Urinary bladder (tissue), 4 donors: Measurements from ENCODE around the gene KPTN. TPM values are rescaled to one million over a fixed set of nuclear protein-coding genes. Genes with fewer than 3 reads are reported as not detected.
"Not testable (repeated sequence)": the region's sequence is repeated elsewhere in the genome, so short reads cannot be mapped to it uniquely, and the experiment has no call there.

Source experiments
- DNase-seq: peaks from one replicate; pipeline ENCODE4 v3.0.0-alpha.2; 2015; ENCODE audit errors: extremely low spot score
- H3K27ac ChIP-seq: one replicate; pipeline ENCODE4 v1.5.1; 2013; ENCODE audit warnings: low read depth, mild to moderate bottlenecking, moderate library complexity
- H3K36me3 ChIP-seq: one replicate; pipeline ENCODE4 v1.6.1; 2013; ENCODE audit warnings: mild to moderate bottlenecking, moderate library complexity; ENCODE audit not compliant: insufficient read depth
- H3K4me1 ChIP-seq: one replicate; pipeline ENCODE4 v1.6.1; 2013; ENCODE audit warnings: mild to moderate bottlenecking, moderate library complexity; ENCODE audit not compliant: insufficient read depth
- H3K4me3 ChIP-seq: one replicate; pipeline ENCODE4 v1.5.1; 2013; ENCODE audit warnings: low read depth, low read length
- WGBS: extraction: QIAGEN DNeasy Blood & Tissue Kit; methylation state at CpG from one replicate; pipeline ENCODE4 v1.1.7; 2013; 5-methylcytosine and 5-hydroxymethylcytosine counted together
- polyA plus RNA-seq: library from polyadenylated mRNA; stranded (reverse); fragments of 200-250 nt; gene quantifications from one replicate; pipeline ENCODE4 v1.2.3, GENCODE V29; 2013
- total RNA-seq: library from RNA; depleted of rRNA; stranded (reverse); fragments of >200 nt; gene quantifications from one replicate; pipeline ENCODE4 v1.2.3, GENCODE V29; 2014
- donor health status: healthy with polysubstance abuse.
- donor health status: healthy.

The KPTN gene
- total and polyA plus RNA-seq, 2 donors: 3.0 to 10.2 TPM

GRCh38 chr19:47492137-47492533 is 8.1 kb upstream of the KPTN start:
- Histone ChIP-seq H3K4me3 (no peak overlapping the region), H3K27ac (no peak overlapping the region), H3K36me3 (no peaks in the 10 kb centered on the region), H3K4me1 (no peaks in the 10 kb centered on the region)
- no peak for DNase-seq
- WGBS: 86% methylated on average over 14 of the region's 14 CpGs

DNA sequence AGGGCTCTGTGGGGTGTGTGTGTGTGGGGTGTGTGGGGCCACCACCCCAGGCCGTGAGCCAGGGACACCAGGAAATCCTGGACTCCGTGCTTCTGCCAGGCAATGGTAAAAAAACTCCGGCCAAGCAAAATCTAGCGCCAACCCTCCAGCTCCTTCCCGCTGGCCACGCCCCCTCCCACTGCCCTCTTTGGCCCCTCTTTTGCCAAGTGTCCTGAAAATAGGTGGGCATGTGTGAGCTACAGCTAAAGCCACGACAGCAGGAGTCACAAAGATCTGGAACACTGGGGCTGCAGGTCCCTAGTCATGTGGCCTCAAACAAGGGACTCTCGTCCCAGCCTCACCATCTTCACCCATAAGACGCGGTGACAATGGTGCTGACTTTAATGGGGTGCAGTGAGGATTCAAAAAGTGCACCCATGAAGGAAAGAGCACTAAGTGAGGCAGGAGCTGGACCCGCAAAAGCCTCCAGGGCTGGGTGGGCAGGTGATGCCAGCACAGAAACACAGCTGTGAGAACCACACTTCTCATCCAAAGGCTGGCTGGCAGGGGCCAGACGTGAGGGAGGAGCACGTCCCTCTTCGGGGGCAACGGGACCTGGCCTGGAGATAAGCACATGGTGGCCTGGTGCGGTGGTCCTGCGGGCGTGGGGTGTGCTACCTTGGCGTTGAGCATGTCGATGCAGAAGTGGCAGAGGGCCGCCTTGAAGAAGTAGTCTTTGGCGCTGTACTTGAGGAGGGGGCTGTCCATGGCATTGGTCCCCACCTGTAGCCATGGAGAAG is 7.5 kb upstream of the KPTN start:
- no peaks in the 10 kb centered on the region for H3K36me3 ChIP-seq
- H3K4me1 ChIP-seq: no peaks in the 10 kb centered on the region
- H3K27ac ChIP-seq: no peak overlapping the region
- 83% methylated on average over 22 of the region's 22 CpGs for WGBS
- H3K4me3 ChIP-seq: no peak overlapping the region
- no peak for DNase-seq

DNA sequence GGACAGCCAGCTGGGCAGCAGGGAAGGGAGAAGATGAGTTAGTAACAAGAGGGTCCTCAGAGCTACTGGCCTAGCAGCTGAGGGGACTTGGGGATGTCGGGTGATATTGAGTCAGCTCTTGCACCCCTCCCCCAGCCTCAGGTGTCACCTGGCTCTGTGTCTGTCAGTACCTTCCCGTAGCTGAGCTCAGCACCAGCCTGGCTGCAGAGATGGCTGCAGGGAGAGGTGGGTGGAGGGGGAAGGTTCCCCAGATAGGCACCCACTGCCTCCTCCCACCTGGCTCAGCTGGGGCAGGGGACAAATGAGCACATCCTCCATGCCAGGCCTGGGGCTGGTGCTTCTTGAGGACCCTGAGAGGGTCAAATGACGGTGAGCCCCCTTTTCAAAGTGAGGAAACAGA is 6.8 kb upstream of the KPTN start:
- Histone ChIP-seq H3K27ac (no peak overlapping the region), H3K36me3 (no peaks in the 10 kb centered on the region), H3K4me3 (no peak overlapping the region), H3K4me1 (no peaks in the 10 kb centered on the region)
- WGBS: 63% methylated on average over 3 of the region's 3 CpGs
- DNase-seq: no peak

GRCh38 chr19:47490031-47490430 is 6.0 kb upstream of the KPTN start:
- Histone ChIP-seq H3K36me3 (no peaks in the 10 kb centered on the region), H3K27ac (no peak overlapping the region), H3K4me1 (no peaks in the 10 kb centered on the region), H3K4me3 (no peak overlapping the region)
- 91% methylated on average over 7 of the region's 7 CpGs for WGBS
- DNase-seq: no peak

GRCh38 chr19:47489072-47489914 is 5.3 kb upstream of the KPTN start:
- H3K36me3 ChIP-seq: no peaks in the 10 kb centered on the region
- no peak for DNase-seq

GRCh38 chr19:47487551-47488515 is 3.8 kb upstream of the KPTN start:
- Histone ChIP-seq H3K27ac (no peak overlapping the region), H3K4me3 (no peak overlapping the region), H3K36me3 (no peaks in the 10 kb centered on the region), H3K4me1 (no peaks in the 10 kb centered on the region)
- DNase-seq: no peak
- 85% methylated on average over 19 of the region's 19 CpGs for WGBS

More at GRCh38 chr19:47489072-47489914, 5.3 kb upstream of the KPTN start:
- Histone ChIP-seq H3K27ac (no peak overlapping the region), H3K4me1 (no peaks in the 10 kb centered on the region), H3K4me3 (no peak overlapping the region)
- 87% methylated on average over 17 of the region's 17 CpGs for WGBS

GRCh38 chr19:47486900-47487299 is 2.9 kb upstream of the KPTN start:
- Histone ChIP-seq H3K36me3 (no peaks in the 10 kb centered on the region), H3K4me1 (no peaks in the 10 kb centered on the region), H3K27ac (no peak overlapping the region), H3K4me3 (no peak overlapping the region)
- no peak for DNase-seq
- 70% methylated on average over 9 of the region's 9 CpGs for WGBS

- not testable (repeated sequence) for H3K27ac ChIP-seq, H3K4me3 ChIP-seq, H3K4me1 ChIP-seq, DNase-seq, H3K36me3 ChIP-seq
- WGBS: 85% methylated on average over 13 of the region's 13 CpGs
These were observed 2.2 kb upstream of the KPTN start for GRCh38 chr19:47486220-47486619.

- Histone ChIP-seq H3K4me1 (no peaks in the 10 kb centered on the region), H3K27ac (no peak overlapping the region), H3K4me3 (no peak overlapping the region), H3K36me3 (no peaks in the 10 kb centered on the region)
- WGBS: 85% methylated on average over 6 of the region's 6 CpGs
- DNase-seq: no peak
These were observed 1.2 kb upstream of the KPTN start for GRCh38 chr19:47485210-47485609.

GRCh38 chr19:47483200-47483599 is 819 bp downstream of the KPTN start:
- DNase-seq: no peak
- H3K4me3 ChIP-seq: no peak overlapping the region
- H3K4me1 ChIP-seq: no peaks in the 10 kb centered on the region
- H3K27ac ChIP-seq: no peak overlapping the region
- 84% methylated on average over 15 of the region's 15 CpGs for WGBS
- no peaks in the 10 kb centered on the region for H3K36me3 ChIP-seq

DNA sequence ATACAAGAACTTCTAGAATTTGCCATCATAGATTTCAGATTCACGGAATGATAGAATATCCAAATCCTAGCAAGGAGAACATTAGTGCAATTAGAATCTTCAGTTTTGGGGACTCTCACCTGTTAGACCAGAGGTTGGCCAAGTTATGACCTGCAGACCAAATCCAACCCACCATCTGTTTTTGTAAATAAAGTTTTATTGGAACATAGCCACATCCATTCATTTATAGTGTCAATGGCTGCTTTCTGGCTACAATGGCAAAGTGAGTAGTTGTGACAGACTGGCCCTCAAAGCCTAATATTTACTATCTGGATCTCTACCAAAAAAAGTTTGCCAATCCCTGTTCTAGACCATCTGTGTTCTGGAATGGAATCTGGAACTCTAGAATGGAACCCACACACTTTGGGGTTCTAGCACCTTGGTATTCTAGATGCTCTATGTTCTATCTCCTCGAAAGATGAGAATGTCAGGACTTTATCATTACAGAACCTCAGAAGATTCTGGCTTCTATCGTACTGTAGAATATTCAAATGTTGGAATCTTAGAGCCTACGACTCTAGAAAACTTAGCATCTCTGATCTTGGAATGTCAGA is 2.5 kb downstream of the KPTN start:
- H3K36me3 ChIP-seq: no peaks in the 10 kb centered on the region
- no peak for DNase-seq
- no peak overlapping the region for H3K27ac ChIP-seq
- H3K4me1 ChIP-seq: no peaks in the 10 kb centered on the region
- H3K4me3 ChIP-seq: no peak overlapping the region
- 97% methylated on average over 4 of the region's 4 CpGs for WGBS

DNA sequence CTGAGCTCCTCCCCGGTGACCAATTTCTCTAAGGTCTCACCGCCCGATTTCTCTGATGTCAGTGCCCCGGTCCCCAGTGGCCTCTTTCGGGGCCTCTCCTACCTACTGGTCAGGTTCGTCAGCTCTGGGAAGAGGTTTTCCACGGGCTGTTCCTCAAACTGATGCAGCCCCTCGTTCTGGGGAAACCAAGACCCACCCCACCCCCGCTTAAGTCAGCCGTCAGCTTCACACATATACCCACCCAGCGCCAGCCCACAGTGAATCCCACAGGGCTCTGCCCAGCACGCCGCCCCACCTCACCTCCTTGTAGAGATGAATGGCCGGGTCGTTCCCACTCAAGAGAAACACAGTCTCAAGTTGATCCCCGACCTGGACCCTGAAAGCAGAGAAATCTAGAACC is 3.4 kb downstream of the KPTN start:
- Histone ChIP-seq H3K36me3 (no peaks in the 10 kb centered on the region), H3K27ac (no peak overlapping the region), H3K4me1 (no peaks in the 10 kb centered on the region), H3K4me3 (no peak overlapping the region)
- DNase-seq: no peak
- WGBS: 83% methylated on average over 16 of the region's 16 CpGs
